Chondrocyte (in vitro differentiated cells): Measurements from ENCODE around the gene FLCN. TPM values are rescaled to one million over a fixed set of nuclear protein-coding genes. Genes with fewer than 3 reads are reported as not detected.
"Not testable (repeated sequence)": the region's sequence is repeated elsewhere in the genome, so short reads cannot be mapped to it uniquely, and the experiment has no call there.

ENCODE experiments used
- DNase-seq: peaks from one replicate; pipeline ENCODE4 v3.0.0; 2021; ENCODE audit warnings: mixed read lengths, low spot score
- H3K27ac Mint-ChIP-seq: one replicate; pipeline ENCODE4 v1.8.0; 2021; ENCODE audit warnings: mild to moderate bottlenecking, moderate library complexity, mixed read lengths; ENCODE audit not compliant: unreplicated experiment
- H3K27me3 Mint-ChIP-seq: 2 replicates; pipeline ENCODE4 v1.8.0; 2021; ENCODE audit warnings: low read depth, mixed read lengths
- H3K36me3 Mint-ChIP-seq: 2 replicates; pipeline ENCODE4 v1.8.0; 2021; ENCODE audit warnings: low read depth, mixed read lengths
- H3K4me1 Mint-ChIP-seq: 2 replicates; pipeline ENCODE4 v1.8.0; 2021; ENCODE audit warnings: low read depth, mild to moderate bottlenecking, mixed read lengths
- H3K4me3 Mint-ChIP-seq: one replicate; pipeline ENCODE4 v1.8.0; 2021; ENCODE audit warnings: mild to moderate bottlenecking, moderate library complexity, mixed read lengths; ENCODE audit not compliant: unreplicated experiment
- H3K9me3 Mint-ChIP-seq: 2 replicates; pipeline ENCODE4 v1.8.0; 2021; ENCODE audit warnings: low read depth, mixed read lengths
- total RNA-seq: library from RNA; stranded (reverse); gene quantifications from 3 replicates; pipeline ENCODE4 v1.2.1, GENCODE V29; 2021
- TF ChIP-seq, protein P1 (sequence below): fragments of 200-600 bp; sonication (generic); IDR thresholded peaks from 2 replicates; pipeline ENCODE4 v1.5.0; 2021; ENCODE audit warnings: antibody characterized with exemption, mild to moderate bottlenecking, moderate library complexity

FLCN gene
- total RNA-seq, 1 donor from 2014 or later = 73.1 TPM

DNA sequence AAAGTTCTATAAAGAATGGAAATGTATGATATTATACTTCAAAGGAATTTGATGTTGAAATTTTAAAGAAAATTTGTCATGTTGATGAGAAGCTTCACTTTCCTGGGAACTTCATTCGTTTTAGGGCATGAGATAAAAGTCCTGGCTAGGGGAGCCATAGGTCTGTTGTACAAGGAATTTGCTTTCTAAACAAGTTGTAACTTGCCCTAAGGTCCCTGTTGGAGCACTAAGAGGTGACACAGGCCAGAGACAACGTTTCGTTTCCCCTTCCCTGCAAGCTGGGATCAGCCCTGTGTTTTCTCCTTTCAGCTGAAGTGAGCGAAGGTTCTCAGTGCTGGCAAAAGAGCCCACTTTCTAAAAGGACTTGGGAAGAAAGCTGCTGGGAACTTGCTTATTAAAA is 47.4 kb downstream of the FLCN start:
- H3K27me3 Mint-ChIP-seq = no peaks in the 10 kb centered on the region
- peaks cover 16% of the 10 kb centered on the region for H3K36me3 Mint-ChIP-seq
- H3K4me3 Mint-ChIP-seq = no peak overlapping the region
- no peak for DNase-seq
- TF ChIP-seq, protein P1, sequence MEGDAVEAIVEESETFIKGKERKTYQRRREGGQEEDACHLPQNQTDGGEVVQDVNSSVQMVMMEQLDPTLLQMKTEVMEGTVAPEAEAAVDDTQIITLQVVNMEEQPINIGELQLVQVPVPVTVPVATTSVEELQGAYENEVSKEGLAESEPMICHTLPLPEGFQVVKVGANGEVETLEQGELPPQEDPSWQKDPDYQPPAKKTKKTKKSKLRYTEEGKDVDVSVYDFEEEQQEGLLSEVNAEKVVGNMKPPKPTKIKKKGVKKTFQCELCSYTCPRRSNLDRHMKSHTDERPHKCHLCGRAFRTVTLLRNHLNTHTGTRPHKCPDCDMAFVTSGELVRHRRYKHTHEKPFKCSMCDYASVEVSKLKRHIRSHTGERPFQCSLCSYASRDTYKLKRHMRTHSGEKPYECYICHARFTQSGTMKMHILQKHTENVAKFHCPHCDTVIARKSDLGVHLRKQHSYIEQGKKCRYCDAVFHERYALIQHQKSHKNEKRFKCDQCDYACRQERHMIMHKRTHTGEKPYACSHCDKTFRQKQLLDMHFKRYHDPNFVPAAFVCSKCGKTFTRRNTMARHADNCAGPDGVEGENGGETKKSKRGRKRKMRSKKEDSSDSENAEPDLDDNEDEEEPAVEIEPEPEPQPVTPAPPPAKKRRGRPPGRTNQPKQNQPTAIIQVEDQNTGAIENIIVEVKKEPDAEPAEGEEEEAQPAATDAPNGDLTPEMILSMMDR = no peak
- H3K4me1 Mint-ChIP-seq = peaks cover 61% of the 10 kb centered on the region
- H3K9me3 Mint-ChIP-seq = no peaks in the 10 kb centered on the region
- H3K27ac Mint-ChIP-seq = peak overlapping the region; percentile 1

DNA sequence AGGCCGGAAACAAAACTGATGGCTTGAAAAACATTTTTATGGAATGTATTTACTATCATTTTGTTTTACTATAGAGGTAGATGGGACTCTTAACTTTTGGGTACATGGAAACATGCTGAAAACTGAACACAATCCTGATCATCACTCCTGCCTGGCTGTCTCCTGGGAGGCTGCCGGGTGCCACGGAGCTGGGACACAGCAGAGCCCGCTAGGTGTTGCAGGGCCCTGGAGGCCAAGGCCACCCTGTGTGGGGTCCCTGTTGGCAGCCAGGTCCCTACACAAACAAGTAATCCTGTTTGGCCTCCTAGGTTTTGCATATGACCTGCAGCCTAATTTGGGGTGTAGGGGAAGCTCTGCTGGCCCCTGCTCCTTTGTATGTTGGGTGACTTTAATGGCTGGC is 48.4 kb downstream of the FLCN start:
- H3K4me3 Mint-ChIP-seq = no peak overlapping the region
- peaks cover 21% of the 10 kb centered on the region for H3K36me3 Mint-ChIP-seq
- H3K4me1 Mint-ChIP-seq = peaks cover 61% of the 10 kb centered on the region
- TF ChIP-seq, protein P1 = no peak
- no peaks in the 10 kb centered on the region for H3K27me3 Mint-ChIP-seq
- peak; percentile 52 for DNase-seq
- H3K9me3 Mint-ChIP-seq = no peaks in the 10 kb centered on the region
- no peak overlapping the region for H3K27ac Mint-ChIP-seq

DNA sequence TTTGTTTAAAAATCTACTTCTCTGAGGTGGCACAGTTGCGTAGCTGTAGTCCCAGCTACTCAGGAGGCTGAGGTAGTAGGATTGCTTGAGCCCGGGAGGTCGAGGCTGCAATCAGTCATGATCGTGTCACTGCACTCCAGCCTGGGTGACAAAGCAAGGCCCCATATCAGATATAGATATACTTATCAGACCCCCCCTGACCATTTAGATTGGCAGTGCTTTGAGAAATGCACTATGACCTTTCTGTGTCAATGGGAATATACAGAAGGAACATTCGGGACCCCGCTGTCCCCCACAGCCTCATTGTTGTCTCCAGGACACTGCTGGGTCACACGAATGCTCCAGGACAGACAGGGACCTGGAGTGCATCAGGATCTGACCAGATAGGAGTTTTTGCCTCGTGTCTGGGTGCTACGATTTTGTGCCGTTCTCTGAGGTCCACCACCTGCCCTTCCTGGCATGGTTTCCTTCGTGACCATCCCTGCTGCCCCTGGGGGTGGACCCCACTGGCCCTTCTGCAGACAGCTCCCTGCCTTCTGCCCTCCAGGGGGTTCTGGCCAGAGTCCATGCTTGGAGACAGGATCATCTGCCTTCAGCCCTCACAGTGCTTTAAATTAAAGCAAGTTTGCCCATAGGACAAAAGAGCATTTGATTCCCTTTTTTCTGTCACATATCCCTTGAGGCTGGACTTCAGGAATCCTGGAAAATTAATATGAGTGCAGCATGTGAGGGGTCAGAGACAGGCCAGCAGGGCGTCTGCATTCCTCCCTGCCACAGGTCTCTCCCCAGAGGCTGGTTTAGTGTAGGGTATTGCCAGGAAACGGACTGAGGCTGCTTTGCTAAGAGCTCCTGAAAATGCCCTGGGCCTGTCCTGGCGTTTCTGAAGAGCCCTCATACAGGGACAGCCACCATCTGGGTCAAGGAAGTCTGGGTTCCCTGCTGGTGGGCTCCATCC is 50.1 kb downstream of the FLCN start:
- no peaks in the 10 kb centered on the region for H3K9me3 Mint-ChIP-seq
- no peak overlapping the region for H3K4me3 Mint-ChIP-seq
- H3K36me3 Mint-ChIP-seq = peaks cover 26% of the 10 kb centered on the region
- TF ChIP-seq, protein P1 = no peak
- peak; percentile 72 for DNase-seq
- H3K27me3 Mint-ChIP-seq = no peaks in the 10 kb centered on the region
- H3K27ac Mint-ChIP-seq = peak overlapping the region; percentile 27
- peaks cover 64% of the 10 kb centered on the region for H3K4me1 Mint-ChIP-seq

DNA sequence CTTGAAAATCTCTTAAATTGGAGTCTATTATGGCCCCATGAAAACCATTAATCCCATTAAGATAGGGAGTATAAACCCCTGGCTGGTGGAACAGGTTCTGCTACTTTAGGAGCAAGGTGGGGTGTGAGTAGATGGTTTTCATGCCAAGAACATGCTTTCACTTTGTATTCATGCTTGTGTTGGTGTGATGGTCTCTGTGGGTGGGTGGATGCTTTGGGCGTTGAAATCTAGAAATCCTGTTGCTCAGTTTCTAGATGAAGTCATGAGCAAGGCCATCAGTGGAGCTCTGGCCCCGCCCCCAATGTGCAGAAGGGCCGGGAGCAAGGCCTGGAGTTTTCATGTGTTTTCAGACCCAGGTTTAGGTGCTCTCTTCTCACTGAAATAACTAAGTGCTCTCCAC is 50.9 kb downstream of the FLCN start:
- Mint-ChIP-seq H3K27ac (no peak overlapping the region), H3K9me3 (no peaks in the 10 kb centered on the region), H3K4me3 (no peak overlapping the region), H3K4me1 (peaks cover 63% of the 10 kb centered on the region), H3K27me3 (no peaks in the 10 kb centered on the region), H3K36me3 (peaks cover 26% of the 10 kb centered on the region)
- no peak for DNase-seq
- TF ChIP-seq, protein P1 = no peak

DNA sequence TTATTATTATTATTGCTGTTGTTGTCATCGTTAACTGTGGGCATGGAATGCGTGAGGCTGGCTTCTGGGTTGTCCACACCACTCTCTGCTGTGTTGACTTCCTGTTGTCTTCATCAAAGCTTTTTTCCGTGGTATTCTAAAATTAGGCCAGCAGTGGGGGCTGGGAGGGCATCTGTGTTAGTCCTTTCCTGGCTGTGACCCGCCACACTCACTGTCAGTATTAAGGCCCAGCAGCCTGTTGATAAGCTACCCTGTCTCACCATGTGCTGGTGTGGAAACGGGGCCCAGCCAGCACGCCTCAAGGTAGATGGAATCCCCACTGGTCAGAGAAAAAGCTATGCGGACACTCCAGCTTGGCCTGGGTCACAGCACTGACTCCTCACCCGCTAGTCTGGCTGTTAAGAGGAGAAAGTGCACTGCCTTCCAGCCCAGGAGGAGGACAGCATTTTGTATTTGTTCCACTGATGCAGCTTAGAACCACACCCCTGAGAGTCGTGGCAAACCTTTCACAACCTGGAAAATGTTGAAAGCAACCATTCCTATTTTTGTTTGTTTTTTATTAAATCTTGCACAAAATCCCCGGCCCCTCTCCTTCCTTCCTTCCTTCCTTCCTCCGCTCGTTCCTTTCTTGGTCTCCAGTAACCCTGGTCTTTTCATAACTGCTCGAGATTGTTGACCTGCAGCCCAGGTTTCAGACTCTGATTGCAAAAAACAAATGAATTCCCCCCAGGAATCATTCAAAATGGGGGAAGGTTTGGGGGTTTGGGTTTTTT is 51.8 kb downstream of the FLCN start:
- H3K9me3 Mint-ChIP-seq, H3K27ac Mint-ChIP-seq, DNase-seq, H3K27me3 Mint-ChIP-seq, H3K4me3 Mint-ChIP-seq: not testable (repeated sequence)
- Mint-ChIP-seq H3K4me1 (peaks cover 62% of the 10 kb centered on the region), H3K36me3 (peaks cover 32% of the 10 kb centered on the region)
